Iris pigment epithelial cell (primary cell): Measurements from ENCODE around the gene SLC4A2.
"Not testable (repeated sequence)": the region's sequence is repeated elsewhere in the genome, so short reads cannot be mapped to it uniquely, and the experiment has no call there.

ENCODE experiments used
- DNase-seq: peaks from one replicate; pipeline ENCODE4 v3.0.0-alpha.2; 2011; ENCODE audit warnings: low read depth

SLC4A2 gene

GRCh38 chr7:151025924-151026671, 33.3 kb upstream of the SLC4A2 start:
- DNase-seq = peak; percentile 40

- not testable (repeated sequence) for DNase-seq
These were observed 32.3 kb upstream of the SLC4A2 start for GRCh38 chr7:151026771-151027727.

- not testable (repeated sequence) for DNase-seq
These were observed 31.7 kb upstream of the SLC4A2 start for GRCh38 chr7:151027728-151028130.

DNA sequence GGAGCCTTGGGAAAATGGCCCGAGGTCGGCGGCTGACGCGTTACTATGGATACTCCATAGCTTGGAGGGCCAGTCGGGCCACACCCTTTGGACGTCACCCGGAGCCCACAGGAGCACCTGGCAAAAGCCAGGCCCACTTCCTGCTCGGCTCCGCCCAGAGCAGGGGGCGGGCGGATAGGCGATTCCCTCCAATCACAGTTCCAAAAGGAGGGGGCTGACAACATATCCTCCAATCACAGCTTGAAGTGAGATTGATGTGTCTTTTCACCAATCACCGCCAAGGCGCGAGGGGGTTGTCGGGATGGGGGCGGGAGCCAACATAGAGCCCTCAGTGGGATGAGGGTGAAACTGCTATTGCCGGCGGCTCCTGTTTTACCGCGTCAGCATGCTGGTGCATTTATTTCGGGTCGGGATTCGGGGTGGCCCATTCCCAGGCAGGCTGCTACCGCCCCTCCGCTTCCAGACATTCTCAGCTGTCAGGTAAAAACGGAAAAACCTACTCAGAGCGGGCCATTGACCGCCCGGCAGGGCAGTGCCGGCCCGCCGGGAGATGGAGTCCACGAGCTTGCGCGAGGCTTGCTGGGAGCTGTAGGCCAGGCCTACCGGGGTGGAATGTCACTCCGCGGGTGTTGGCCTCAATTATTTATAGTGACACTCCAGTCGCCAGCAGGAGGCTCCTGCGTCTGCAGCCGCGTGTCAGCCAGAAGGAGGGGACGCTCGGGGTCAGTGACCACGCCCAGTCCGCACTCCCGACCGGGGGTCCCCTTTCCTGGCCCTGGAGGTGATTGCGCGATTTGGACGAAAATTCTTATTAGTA, 31.1 kb upstream of the SLC4A2 start, which contains the start of gene ABCB8:
Gene ABCB8, plus strand, starts transcription at position 320 of the 817 bp plus-strand sequence. Its CDS starts 66 bp downstream, at position 386.
- peak; percentile 99 for DNase-seq

DNA sequence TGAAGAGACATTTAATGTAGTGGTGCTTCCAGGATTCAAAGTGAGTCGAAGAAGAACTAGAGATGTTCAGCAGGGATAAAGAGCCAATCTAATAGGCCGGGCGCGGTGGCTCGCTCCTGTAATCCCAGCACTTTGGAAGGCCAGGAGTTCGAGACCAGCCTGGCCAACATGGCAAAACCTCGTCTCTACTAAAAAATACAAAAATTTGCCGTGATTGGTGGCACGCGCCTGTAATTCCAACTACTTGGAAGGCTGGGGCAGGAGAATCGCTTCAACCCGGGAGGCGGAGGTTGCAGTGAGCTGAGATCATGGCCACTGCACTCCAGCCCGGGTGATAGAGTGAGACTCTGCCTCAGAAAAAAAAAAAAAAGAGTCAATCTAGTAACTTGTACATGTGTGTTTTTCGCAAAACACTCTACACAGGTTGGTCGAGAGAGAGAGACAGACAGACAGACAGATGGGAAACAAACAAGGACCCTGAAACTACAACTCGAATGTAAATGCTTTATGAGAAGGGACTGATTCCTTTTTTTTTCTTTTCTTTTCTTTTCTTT, 30.4 kb upstream of the SLC4A2 start:
- DNase-seq = no peak

DNA sequence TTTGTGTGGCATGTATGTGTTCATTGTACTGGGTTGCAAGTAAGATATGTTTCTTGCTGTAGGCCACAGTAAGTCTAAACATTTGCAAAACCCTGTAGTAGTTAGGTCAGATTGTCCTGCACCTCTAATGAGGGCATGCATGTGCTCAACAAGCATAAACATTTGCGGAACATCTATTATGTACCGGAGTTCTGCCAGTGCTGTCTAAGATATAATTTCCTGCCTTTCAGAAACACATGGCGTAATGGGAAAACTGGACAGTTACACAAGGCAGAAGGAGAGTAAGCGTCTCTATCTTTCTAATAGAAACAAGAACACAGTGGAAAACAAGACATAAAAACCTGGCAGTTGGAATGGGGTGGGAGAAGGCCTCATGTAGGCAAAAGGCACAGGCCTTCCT, 28.4 kb upstream of the SLC4A2 start:
- DNase-seq = no peak

DNA sequence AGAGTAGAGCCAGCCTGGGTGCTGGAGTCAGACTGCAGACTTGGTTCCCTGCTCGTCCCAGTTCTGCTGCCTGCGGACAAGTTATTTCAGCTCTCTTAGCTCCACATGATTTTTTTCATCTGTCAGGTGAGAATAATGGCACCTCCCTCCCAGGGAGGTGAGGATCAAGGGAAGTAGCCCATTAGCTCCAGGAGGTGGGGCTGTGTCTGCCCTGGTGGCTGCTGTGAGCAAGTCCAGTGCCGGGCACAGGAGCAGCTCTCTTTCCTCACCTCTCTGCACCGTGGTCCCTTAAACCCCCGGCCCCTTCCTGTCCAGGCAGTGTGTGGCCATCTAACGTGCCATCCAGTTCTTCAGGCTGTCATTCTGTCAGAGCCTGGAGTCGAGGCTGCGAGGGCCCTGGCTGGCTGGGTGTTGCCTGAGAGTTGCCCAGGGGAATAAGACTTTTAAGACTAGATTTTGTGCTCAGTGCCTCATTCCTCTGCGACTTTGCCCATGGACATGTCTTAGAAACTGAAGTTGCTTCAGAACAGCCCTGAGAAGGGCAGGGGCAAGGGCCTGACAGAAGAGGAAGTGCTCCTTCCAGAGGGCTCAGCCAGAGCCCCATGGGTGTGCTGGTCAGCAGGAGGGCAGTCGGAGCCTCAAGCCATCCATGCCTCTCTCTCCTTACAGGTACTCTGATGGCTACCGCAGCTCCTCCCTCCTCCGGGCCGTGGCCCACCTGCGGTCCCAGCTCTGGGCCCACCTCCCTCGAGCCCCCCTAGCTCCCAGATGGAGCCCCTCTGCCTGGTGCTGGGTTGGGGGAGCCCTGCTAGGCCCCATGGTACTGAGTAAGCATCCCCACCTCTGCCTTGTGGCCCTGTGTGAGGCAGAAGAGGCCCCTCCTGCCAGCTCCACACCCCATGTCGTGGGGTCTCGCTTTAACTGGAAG, 26.2 kb upstream of the SLC4A2 start:
- no peak for DNase-seq

GRCh38 chr7:151033864-151034249, 25.5 kb upstream of the SLC4A2 start:
- DNase-seq = no peak

GRCh38 chr7:151034312-151035025, 24.9 kb upstream of the SLC4A2 start:
- DNase-seq = no peak

- DNase-seq = no peak
These were observed 24.2 kb upstream of the SLC4A2 start for GRCh38 chr7:151035026-151035717.

GRCh38 chr7:151035902-151036301, 23.5 kb upstream of the SLC4A2 start:
- DNase-seq = no peak

GRCh38 chr7:151038951-151039849, 20.2 kb upstream of the SLC4A2 start:
- DNase-seq = peak; percentile 91

DNA sequence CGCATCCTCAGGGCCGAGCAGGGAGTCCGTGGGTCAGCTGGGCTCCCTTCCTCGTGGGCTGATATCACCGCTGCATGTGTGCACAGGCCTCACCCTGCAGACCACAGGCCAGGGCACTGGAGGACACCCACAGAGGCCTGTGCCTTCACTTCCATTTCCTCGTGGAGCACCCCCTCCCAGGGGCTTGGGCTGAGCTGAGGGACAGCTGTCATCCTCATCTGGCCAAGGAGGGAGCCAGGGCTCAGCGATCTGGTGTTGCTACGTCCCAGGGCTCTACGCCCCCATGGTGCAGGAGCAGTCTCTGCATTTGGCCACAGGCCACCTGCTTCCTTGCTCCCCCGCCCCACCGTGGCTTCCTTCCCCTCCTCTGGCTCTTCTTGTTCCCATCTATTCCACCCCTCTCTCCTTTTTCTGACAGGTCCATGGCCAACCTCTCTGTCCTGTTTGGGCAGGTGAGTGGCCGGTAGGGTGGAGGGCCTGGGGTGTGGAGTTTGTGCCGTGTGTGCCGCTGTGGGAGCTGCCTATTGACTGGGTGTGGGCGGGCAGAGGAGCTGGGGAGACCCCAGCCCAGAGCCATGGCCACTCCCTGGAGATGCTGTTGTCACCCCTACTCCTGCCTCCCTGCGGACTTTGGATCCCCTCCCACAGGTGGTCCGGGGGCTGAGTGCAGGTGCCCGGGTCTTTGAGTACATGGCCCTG, 19.4 kb upstream of the SLC4A2 start:
- no peak for DNase-seq

DNA sequence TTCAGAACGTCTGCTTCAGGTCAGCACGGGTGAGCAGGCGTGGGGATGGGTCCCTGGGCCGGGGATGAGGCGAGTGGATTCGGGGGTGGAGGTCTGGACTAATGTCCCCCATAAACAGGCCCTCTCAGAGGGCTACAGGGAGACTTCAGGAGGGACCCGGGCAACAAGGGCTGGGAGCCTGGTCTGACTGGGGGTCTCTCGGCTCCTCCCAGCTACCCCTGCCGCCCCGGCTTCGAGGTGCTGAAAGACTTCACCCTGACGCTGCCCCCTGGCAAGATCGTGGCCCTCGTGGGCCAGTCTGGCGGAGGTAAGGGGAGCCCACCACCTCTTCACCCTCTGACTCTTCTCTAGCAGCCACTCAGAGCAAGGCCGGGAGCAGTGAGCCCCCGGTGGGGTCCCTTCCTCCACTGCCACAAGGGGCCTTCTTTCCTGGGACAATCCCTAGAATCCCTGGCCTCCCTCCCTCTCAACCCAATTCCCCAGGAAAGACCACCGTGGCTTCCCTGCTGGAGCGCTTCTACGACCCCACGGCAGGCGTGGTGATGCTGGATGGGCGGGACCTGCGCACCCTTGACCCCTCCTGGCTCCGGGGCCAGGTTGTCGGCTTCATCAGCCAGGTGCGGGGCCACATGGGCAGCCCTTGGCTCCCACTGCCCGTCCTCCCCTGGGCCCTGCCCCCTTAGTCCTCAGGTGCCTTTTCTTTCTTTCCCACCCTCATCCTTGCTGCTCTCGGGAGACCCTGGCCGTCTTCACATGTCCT, 18.6 kb upstream of the SLC4A2 start:
- no peak for DNase-seq

- DNase-seq = not testable (repeated sequence)
These were observed 15.9 kb upstream of the SLC4A2 start for GRCh38 chr7:151043449-151043848.

GRCh38 chr7:151043959-151044358, 15.4 kb upstream of the SLC4A2 start:
- DNase-seq = no peak

- DNase-seq = no peak
These were observed 14.1 kb upstream of the SLC4A2 start for GRCh38 chr7:151045262-151045661.
